GM12878 (cell line): ENCODE measurements around the gene CLDN4. TPM values are rescaled to one million over a fixed set of nuclear protein-coding genes. Genes with fewer than 3 reads are reported as not detected.

ENCODE experiments used
- ATAC-seq: fragments of 200-7000 bp; cut with Tn5 transposase; 3 replicates; pipeline ENCODE4 v1.9.1; 2020; ENCODE audit warnings: mild to moderate bottlenecking, moderate library complexity
- BruUV-seq: library from RNA; stranded (reverse); fragments of 400-500 nt; replicated peaks from 2 replicates; lab custom pipeline; 2021; lab: Mats Ljungman, UMichigan
- CTCF ChIA-PET: fragments of 300-600 bp; sonication (Branson Sonifier 250); formaldehyde crosslinking; extraction: SDS; loops from one replicate; lab custom pipeline; 2021; ENCODE audit warnings: inconsistent platforms; lab: Yijun Ruan, JAX
- POLR2A ChIA-PET: fragments of 350-600 bp; formaldehyde crosslinking; extraction: SDS; loops from one replicate; lab custom pipeline; 2021; ENCODE audit warnings: inconsistent platforms; lab: Charles Lee
- RAD21 ChIA-PET: fragments of 300-600 bp; sonication (Branson Sonifier 250); formaldehyde crosslinking; loops from one replicate; lab custom pipeline; 2023; ENCODE audit warnings: antibody characterized with exemption; ENCODE audit not compliant: unreplicated experiment; lab: Charles Lee
- SMC1A ChIA-PET: fragments of 300-600 bp; sonication (Branson Sonifier 250); formaldehyde crosslinking; loops from one replicate; lab custom pipeline; 2023; ENCODE audit not compliant: unreplicated experiment, uncharacterized antibody; lab: Charles Lee
- DNase-seq: peaks from one replicate; pipeline ENCODE4 v3.0.0-alpha.2; 2011; ENCODE audit warnings: low read depth, low spot score
- FAIRE-seq: peaks from 3 replicates; lab custom pipeline; 2011; peaks lifted over from hg19 to GRCh38; lab: Jason Lieb, UNC
- H2AFZ ChIP-seq: 2 replicates; pipeline ENCODE4 v1.6.0; 2011; ENCODE audit warnings: low read depth, low read length, control low read depth; ENCODE audit not compliant: control insufficient read depth
- H3K27ac ChIP-seq: 2 replicates; pipeline ENCODE4 v1.5.1; 2011; ENCODE audit warnings: control low read depth; ENCODE audit not compliant: control insufficient read depth, insufficient read depth
- H3K27me3 ChIP-seq, 2 experiments: replicated peaks in 1 of 2; 2 replicates each; pipeline versions ENCODE4 v1.6.0 to v1.6.1; 2011; ENCODE audit warnings: low read length in 1 of 2; ENCODE audit not compliant: control insufficient read depth in 2 of 2, insufficient read depth in 2 of 2
- H3K36me3 ChIP-seq, 2 experiments: 2 replicates each; pipeline ENCODE4 v1.5.1; 2011; ENCODE audit warnings: low read length in 1 of 2; ENCODE audit not compliant: control insufficient read depth in 2 of 2, insufficient read depth in 2 of 2
- H3K4me1 ChIP-seq: 2 replicates; pipeline ENCODE4 v1.6.1; 2011; ENCODE audit warnings: mild to moderate bottlenecking, low read length, moderate library complexity, mixed read lengths; ENCODE audit not compliant: control insufficient read depth, insufficient read depth
- H3K4me2 ChIP-seq: 2 replicates; pipeline ENCODE4 v1.6.0; 2011; ENCODE audit warnings: control low read depth; ENCODE audit not compliant: control insufficient read depth, insufficient read depth
- H3K4me3 ChIP-seq: fragments of 200-600 bp; sonication (generic); 2 replicates; pipeline ENCODE4 v1.5.1; 2016
- H3K79me2 ChIP-seq: 2 replicates; pipeline ENCODE4 v1.6.0; 2011; ENCODE audit warnings: low read length; ENCODE audit not compliant: control insufficient read depth, insufficient read depth
- H3K9ac ChIP-seq: 2 replicates; pipeline ENCODE4 v1.8.0; 2011; ENCODE audit warnings: low read length, control low read depth, mixed read lengths; ENCODE audit not compliant: control insufficient read depth, insufficient read depth
- H3K9me3 ChIP-seq: replicated peaks from 3 replicates; pipeline ENCODE4 v1.5.1; 2011; ENCODE audit warnings: mild to moderate bottlenecking, low read length; ENCODE audit not compliant: control insufficient read depth, insufficient read depth
- H4K20me1 ChIP-seq: 2 replicates; pipeline ENCODE4 v1.6.0; 2011; ENCODE audit not compliant: control insufficient read depth, insufficient read depth
- BCL11A ChIP-seq: IDR thresholded peaks from 2 replicates; pipeline ENCODE4 v1.6.1; 2011; ENCODE audit warnings: low read depth, low read length
- CEBPZ ChIP-seq: fragments of 150-350 bp; IDR thresholded peaks from 2 replicates; pipeline ENCODE4 v1.6.1; 2016; ENCODE audit warnings: low read depth, low read length
- FOXK2 ChIP-seq: fragments of 450-650 bp; IDR thresholded peaks from 2 replicates; pipeline ENCODE4 v1.6.1; 2017; ENCODE audit warnings: mild to moderate bottlenecking, moderate library complexity
- IKZF2 ChIP-seq, 2 experiments: fragments of 450-650 bp; IDR thresholded peaks; 2 replicates each; pipeline ENCODE4 v1.6.1; 2017; ENCODE audit warnings: mild to moderate bottlenecking in 2 of 2, moderate library complexity in 2 of 2
- KLF5 ChIP-seq: fragments of 450-650 bp; IDR thresholded peaks from 2 replicates; pipeline ENCODE4 v1.6.1; 2014; ENCODE audit warnings: mild to moderate bottlenecking; ENCODE audit not compliant: partially characterized antibody
- PML ChIP-seq: IDR thresholded peaks from 2 replicates; pipeline ENCODE4 v1.6.1; 2012; ENCODE audit warnings: low read length, inconsistent platforms
- ZNF687 ChIP-seq: fragments of 450-650 bp; IDR thresholded peaks from 2 replicates; pipeline ENCODE4 v1.6.1; 2017; ENCODE audit warnings: mild to moderate bottlenecking, moderate library complexity
- WGBS: methylation state at CpG from one replicate; pipeline ENCODE4 v1.1.6; 2016; ENCODE audit warnings: low lambda C conversion rate; ENCODE audit not compliant: insufficient replicate concordance, insufficient coverage; ENCODE audit errors: missing lambda C conversion rate; 5-methylcytosine and 5-hydroxymethylcytosine counted together
- in situ Hi-C: fragments of 300-500 bp; cut with MboI; formaldehyde crosslinking; loops from 9 replicates; pipeline ENCODE4 v1.14.3; 2018; ENCODE audit warnings: mixed read lengths
- intact Hi-C: fragments of 100-400 bp; cut with micrococcal nuclease; formaldehyde crosslinking; loops from one replicate; pipeline ENCODE4 v1.14.2; 2022; ENCODE audit not compliant: unreplicated experiment
- polyA plus RNA-seq, 11 experiments: library from polyadenylated mRNA; depleted of rRNA in 4 of 11; unstranded in 6 of 11; stranded (reverse) in 5 of 11; fragments of >200 nt; fragmentation: Nextera tagmentation in 4 of 11; fragmentation: Illumina TruSeq in 1 of 11; extraction: Ambion mirVana in 4 of 11; extraction: Trizol in 1 of 11; gene quantifications; 1 replicate in 1 of 11; 2 replicates in 10 of 11; pipeline versions ENCODE4 v1.2.1 to v1.2.3, GENCODE V29; 2011 to 2016; ENCODE audit warnings: inconsistent platforms in 2 of 11, missing spikeins in 2 of 11, low read depth in 1 of 11
- total RNA-seq, 4 experiments: library from RNA; depleted of rRNA in 3 of 4; stranded (reverse); fragments of >200 nt in 3 of 4; fragmentation: Illumina TruSeq in 1 of 4; extraction: Trizol in 1 of 4; gene quantifications; 2 replicates each; pipeline versions ENCODE4 v1.2.1 to v1.2.3, GENCODE V29; 2013 to 2021
- TF ChIP-seq, protein P1 (sequence below), 3 experiments: IDR thresholded peaks in 2 of 3; conservative IDR thresholded peaks in 1 of 3; 2 replicates each; pipeline ENCODE4 v1.5.1; 2011; ENCODE audit warnings: low read depth in 3 of 3, low read length in 3 of 3, mild to moderate bottlenecking in 3 of 3, control low read depth in 2 of 3, moderate library complexity in 2 of 3, inconsistent platforms in 1 of 3, mixed read lengths in 1 of 3; ENCODE audit not compliant: control insufficient read depth in 2 of 3, insufficient read depth in 1 of 3; ENCODE audit errors: extremely low read depth in 1 of 3

The CLDN4 gene
- total and polyA plus RNA-seq, 10 of the 15 experiments (the other 5 are each of a cell fraction or from before 2014, with no cell fraction given): 0.04 to 0.38 (median 0.06) TPM; not detected in 6

DNA sequence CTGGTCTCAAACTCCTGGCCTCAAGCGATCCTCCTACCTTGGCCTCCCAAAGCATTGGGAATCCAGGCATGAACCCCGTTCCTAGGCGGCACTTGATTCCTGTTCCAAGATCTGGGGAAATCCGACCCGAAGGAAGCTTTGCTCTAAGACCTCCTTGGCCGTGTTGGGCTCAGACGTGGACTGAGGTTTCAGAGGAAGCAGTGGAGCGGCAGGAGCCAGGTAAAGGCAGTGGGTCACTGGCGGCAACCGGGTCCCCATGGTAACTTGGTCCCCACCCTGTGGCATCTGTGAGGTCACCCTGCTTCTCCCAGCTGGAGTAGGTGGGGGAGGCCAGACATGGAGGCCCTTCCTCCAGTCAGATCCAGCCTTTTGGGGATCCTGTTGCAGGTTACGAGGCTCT, 30.1 kb downstream of the CLDN4 start, which contains the start of gene TMEM270:
TSS of gene TMEM270 (plus strand) at position 301 of the 400 bp plus-strand sequence. CDS start at position 337, 36 bp downstream.
- DNase-seq (no peak), ATAC-seq (no peak), FAIRE-seq (no peak)
- RAD21 ChIA-PET: no interaction called here
- H3K4me1 ChIP-seq: peaks cover 2% of the 10 kb centered on the region
- no TSS peak for BruUV-seq
- no peaks in the 10 kb centered on the region for H4K20me1 ChIP-seq
- no peak for TF ChIP-seq PML
- in situ Hi-C loops (no loop called here), intact Hi-C loops (no loop called here)
- H3K9me3 ChIP-seq: no peaks in the 10 kb centered on the region
- H3K79me2 ChIP-seq: no peaks in the 10 kb centered on the region
- H3K27me3 ChIP-seq: 0 out of 4 replicates have a peak, but pooled peaks cover 0 to 2% of the 10 kb centered on the region in 2 experiments
- WGBS: 37% methylated on average over 11 of the region's 11 CpGs
- no peak within 1 kb of the TSS for H3K9ac ChIP-seq
- POLR2A ChIA-PET: no interaction called here
- SMC1A ChIA-PET: no interaction called here
- CTCF ChIA-PET: no interaction called here
- H3K27ac ChIP-seq: no peak within 1 kb of the TSS
- H3K36me3 ChIP-seq: no peaks in the 10 kb centered on the region
- no peak within 1 kb of the TSS for H3K4me2 ChIP-seq
- H2AFZ ChIP-seq: no peak within 1 kb of the TSS
- H3K4me3 ChIP-seq: no peak within 1 kb of the TSS

DNA sequence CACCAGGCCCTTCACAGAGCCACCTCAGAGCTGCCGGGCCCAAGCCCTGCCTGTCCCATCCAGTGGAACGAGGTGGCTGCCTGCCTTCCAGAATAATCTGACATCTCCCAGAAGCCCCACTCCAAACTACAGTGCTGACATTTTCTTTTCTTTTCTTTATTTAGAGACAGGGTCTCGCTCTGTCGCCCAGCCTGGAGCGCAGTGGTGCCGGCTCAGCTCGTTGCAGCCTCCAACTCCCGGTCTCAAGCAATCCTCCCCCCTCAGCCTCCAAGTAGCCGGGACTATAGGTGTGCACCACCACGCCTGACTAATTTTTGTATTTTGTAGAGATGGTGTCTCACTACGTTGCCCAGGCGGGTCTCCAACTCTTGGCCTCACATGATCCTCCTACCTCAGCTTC, 30.5 kb downstream of the CLDN4 start:
- H3K4me3 ChIP-seq: no peak overlapping the region
- ChIA-PET RAD21 (no interaction called here), CTCF (no interaction called here), SMC1A (no interaction called here), POLR2A (no interaction called here)
- DNase-seq: no peak
- BruUV-seq: no TSS peak
- H3K9me3 ChIP-seq: no peaks in the 10 kb centered on the region
- no peak overlapping the region for H3K27ac ChIP-seq
- H2AFZ ChIP-seq: no peak overlapping the region
- no peak for FAIRE-seq
- in situ Hi-C loops: no loop called here
- 54% methylated on average over 12 of the region's 12 CpGs for WGBS
- H3K36me3 ChIP-seq: no peaks in the 10 kb centered on the region
- H3K4me1 ChIP-seq: no peaks in the 10 kb centered on the region
- H4K20me1 ChIP-seq: no peaks in the 10 kb centered on the region
- no peak for ATAC-seq
- H3K4me2 ChIP-seq: no peak overlapping the region
- 0 out of 4 replicates have a peak, but pooled peaks cover 0 to 2% of the 10 kb centered on the region in 2 experiments for H3K27me3 ChIP-seq
- no peak overlapping the region for H3K9ac ChIP-seq
- no peaks in the 10 kb centered on the region for H3K79me2 ChIP-seq
- intact Hi-C loops: no loop called here
- TF ChIP-seq BCL11A (no peak), FOXK2 (no peak), KLF5 (no peak), ZNF687 (no peak), CEBPZ (no peak), IKZF2 (IDR thresholded peaks at IDR 0.05) (no peak)
- TF ChIP-seq, protein P1, sequence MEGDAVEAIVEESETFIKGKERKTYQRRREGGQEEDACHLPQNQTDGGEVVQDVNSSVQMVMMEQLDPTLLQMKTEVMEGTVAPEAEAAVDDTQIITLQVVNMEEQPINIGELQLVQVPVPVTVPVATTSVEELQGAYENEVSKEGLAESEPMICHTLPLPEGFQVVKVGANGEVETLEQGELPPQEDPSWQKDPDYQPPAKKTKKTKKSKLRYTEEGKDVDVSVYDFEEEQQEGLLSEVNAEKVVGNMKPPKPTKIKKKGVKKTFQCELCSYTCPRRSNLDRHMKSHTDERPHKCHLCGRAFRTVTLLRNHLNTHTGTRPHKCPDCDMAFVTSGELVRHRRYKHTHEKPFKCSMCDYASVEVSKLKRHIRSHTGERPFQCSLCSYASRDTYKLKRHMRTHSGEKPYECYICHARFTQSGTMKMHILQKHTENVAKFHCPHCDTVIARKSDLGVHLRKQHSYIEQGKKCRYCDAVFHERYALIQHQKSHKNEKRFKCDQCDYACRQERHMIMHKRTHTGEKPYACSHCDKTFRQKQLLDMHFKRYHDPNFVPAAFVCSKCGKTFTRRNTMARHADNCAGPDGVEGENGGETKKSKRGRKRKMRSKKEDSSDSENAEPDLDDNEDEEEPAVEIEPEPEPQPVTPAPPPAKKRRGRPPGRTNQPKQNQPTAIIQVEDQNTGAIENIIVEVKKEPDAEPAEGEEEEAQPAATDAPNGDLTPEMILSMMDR (IDR thresholded peaks at IDR 0.05 in 2 of 3, conservative IDR thresholded peaks at IDR 0.05 in 1 of 3; ENCODE audit: control insufficient read depth in 2 of 3, extremely low read depth in 1 of 3, insufficient read depth in 1 of 3, low read depth in 3 of 3, low read length in 3 of 3): no peak
